HG03025 (cell line): Measurements from ENCODE around the gene ZBTB8A.
A peak's percentile ranks its signal among the peaks of the same experiment; 100 is the strongest.
"Not testable (repeated sequence)": the region's sequence is repeated elsewhere in the genome, so short reads cannot be mapped to it uniquely, and the experiment has no call there.

Source experiments
- ATAC-seq: cut with Tn5 transposase; IDR thresholded peaks from one replicate; pipeline ENCODE4 v1.9.1; 2021; ENCODE audit warnings: mild to moderate bottlenecking, moderate library complexity; ENCODE audit not compliant: unreplicated experiment, low FRiP score

The ZBTB8A gene

GRCh38 chr1:32618673-32619221, 79.5 kb downstream of the ZBTB8A start:
- ATAC-seq, result no peak

DNA sequence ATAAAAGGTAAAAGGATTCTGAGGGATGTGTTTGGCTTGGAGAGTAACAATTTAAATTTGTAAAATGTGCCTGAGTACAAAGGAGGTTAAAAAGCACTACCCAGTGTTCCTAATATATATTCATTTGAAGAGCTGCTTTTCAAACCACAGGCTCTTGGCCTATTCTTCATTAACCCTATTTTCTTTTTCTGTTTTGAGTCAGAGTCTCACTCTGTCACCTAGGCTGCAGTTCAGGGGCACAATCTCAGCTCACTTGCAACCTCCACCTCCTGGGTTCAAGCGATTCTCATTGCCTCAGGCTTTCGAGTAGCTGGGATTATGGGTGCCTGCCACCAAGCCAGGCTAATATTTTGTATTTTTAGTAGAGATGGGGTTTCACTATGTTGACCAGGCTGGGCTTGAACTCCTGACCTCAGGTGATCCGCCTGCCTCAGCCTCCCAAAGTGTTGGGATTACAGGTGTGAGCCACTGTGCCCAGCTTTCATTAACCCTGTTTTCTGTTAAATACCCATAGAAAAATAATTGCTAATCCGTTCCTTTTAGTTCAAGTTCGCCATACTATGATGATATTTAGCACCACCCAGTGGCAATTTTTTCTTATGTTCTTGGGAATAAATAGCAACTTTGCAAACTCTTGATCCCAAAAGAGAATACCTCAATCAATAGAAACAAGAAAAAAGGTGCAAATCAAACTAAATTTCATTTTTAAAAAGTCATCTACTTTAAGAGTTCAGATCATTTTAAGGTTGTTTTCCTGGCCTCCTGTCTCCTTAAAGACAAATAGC, 80.7 kb downstream of the ZBTB8A start:
- ATAC-seq, result no peak

DNA sequence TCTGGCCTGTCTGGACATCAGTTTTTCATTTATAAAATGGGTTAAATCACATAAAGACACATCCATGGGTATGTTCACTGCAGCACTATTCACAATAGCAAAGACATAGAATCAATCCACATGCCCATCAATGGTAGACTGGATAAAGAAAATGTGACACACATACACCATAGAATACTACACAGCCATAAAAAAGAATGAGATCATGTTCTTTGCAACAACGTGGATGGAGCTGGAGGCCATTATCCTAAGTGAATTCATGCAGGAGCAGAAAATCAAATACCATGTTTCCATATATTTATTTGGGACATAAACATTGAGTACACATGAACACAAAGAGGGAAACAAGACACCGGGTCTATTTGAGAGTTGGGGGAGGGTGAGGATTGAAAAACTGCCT, 83.0 kb downstream of the ZBTB8A start:
- ATAC-seq, result no peak

GRCh38 chr1:32622806-32623681, 83.8 kb downstream of the ZBTB8A start:
- ATAC-seq, result no peak

- ATAC-seq, result no peak
These were observed 84.5 kb downstream of the ZBTB8A start for GRCh38 chr1:32623775-32624174.

DNA sequence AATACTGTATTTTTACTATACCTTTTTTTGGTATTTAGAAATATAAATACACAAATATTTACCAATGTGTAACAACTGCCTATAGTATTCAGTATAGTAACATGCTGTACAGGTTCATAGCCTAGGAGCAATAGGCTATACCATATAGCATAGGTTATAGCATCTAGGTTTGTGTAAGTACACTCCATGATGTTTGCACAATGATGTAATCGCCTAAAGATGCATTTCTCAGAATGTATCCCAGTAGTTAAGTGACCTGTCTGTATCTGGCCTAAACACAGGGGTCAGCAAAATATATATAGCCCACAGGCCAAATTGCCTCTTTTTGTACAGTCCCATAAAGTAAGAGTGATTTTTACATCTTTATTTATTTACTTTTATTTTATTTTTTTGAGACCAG, 86.9 kb downstream of the ZBTB8A start:
- no peak for ATAC-seq

- ATAC-seq, result no peak
These were observed 88.5 kb downstream of the ZBTB8A start for GRCh38 chr1:32627596-32628162.

DNA sequence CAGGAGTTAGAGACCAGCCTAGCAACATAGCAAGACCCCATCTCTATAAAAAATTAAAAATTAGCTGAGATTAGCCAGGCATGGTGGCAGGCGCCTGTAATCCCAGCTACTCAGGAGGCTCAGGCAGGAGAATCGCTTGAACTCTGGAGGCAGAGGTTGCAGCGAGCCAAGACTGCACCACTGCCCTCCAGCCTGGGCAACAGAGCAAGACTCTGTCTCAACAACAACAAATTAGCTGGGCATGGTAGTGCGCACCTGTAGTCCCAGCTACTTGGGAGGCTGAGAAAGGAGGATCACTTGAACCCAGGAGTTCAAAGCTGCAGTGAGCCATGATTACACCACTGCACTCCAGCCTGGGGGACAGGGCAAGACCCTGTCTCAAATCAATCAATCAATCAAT, 90.9 kb downstream of the ZBTB8A start:
- ATAC-seq, result not testable (repeated sequence)

DNA sequence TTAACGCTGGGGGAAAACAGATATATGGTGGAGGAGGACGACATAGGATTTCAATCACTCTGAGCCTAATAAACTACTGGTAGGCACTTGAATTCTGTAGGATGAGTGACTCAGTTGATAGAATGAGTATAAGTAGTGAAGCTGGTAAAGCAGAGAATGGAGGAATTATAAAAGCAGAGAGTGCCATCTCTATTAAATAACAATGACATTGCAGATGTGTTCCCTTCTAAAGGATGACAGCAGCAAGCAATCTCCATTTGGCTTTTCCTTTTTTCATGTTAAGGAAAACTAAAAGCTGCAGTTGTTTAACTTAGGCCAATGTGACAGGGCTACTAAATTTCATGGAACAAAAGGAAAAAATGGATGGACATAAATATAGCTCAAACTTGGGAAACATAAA, 93.6 kb downstream of the ZBTB8A start:
- no peak for ATAC-seq

GRCh38 chr1:32635508-32636277, 96.5 kb downstream of the ZBTB8A start:
- ATAC-seq, result no peak

- ATAC-seq, result no peak
These were observed 97.9 kb downstream of the ZBTB8A start for GRCh38 chr1:32636914-32637645.

GRCh38 chr1:32639489-32640075, 100.4 kb downstream of the ZBTB8A start:
- ATAC-seq, result no peak

DNA sequence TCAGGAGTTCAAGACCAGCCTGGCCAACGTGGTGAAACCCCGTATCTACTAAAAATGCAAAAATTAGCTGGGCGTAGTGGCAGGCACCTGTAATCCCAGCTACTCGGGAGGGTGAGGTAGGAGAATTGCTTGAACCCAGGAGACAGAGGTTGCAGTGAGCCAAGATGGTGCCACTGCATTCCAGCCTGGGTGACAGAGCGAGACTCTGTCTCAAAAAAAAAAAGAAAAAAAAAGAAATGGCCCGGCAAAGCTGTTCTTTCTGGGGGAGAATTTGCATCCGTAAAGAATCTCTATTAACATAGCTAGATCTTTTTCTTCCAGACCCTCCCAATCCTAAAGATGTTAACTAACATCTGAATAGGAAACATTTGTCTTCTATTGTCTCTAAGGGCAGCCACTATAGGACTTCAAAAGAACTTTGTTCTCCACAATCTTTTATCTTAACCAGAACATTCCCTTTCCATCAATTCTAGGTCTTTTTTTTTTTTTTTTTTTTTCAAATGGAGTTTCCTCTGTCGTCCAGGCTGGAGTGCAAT, 103.1 kb downstream of the ZBTB8A start:
- ATAC-seq, result not testable (repeated sequence)

DNA sequence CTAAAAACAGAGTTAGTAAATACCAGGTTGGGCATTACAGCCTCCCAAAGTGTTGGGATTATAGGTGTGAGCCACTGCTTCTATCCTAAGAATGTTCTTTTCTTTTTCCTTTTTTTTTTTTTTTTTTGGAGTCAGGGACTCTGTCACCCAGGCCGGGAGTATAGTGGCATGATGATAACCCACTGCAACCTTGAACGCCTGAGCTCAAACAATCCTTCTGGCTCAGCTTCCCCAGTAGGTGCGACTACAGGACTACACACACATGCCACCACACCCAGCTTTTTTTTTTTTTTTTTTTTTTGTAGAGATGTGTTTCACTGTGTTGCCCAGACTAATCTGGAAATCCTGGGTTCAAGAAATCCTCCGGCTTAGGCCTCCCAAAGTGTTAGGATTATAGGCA, 105.2 kb downstream of the ZBTB8A start:
- no peak for ATAC-seq

DNA sequence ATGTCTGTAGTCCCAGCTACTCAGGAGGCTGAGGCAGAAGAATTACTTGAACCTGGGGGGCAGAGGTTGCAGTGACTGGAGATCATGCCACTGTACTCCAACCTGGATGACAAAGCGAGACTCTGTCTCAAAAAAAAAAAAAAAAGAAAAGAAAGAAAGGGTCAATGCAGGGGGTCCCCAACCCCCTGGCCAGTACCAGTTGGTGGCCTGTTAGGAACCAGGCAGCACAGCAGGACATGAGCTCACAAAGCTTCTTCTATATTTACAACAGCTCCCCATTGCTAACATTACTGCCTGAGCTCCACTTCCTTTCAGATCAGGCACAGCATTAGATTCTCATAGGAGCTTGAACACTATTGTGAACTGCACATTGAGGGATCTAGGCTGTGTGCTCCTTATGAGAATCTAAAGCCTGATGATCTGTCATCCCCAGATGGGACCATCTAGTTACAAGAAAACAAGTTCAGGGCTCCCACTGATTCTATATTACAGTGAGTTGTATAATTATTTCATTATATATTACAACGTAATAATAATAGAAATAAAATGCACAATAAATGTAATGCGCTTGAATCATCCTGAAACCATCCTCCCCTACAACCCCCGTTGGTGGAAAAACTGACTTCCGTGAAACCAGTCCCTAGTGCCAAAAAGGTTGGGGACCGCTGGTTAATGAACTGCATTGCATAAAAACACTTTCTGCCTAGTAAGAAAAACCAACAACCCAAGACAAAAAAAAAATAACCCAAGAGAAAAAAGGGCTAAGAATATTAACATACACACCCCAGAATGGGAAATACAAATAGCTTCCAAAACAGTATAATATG, 108.3 kb downstream of the ZBTB8A start:
- ATAC-seq, result no peak

DNA sequence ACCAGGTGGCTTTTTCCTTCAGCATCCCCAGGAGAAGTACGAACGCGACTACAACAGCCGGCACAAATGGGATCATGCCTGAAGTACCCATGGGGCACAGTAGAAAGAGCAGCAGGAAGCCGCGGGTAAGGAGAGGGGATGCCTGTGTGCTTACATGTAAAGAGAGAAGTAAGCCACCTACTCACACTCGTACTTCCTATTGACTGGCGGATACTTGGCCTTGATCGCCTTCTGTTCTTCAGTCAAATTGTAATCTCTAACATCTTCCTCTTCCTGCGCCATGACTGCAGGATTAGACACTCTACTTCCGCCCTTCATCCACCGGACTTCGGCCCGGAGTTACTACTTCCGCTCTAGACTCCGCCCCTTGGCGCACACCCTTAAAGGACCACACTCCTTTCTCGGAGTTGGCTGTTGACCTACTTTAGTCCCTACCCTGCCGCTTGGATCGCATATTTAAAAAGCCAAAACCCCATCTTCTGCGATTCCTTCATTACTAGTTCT, 111.1 kb downstream of the ZBTB8A start, which contains the start of gene ZBTB8OS:
Gene ZBTB8OS, minus strand, starts transcription at position 303 of the 504 bp plus-strand sequence. Its CDS starts 21 bp downstream, at position 282.
- ATAC-seq, result peak; percentile 62

DNA sequence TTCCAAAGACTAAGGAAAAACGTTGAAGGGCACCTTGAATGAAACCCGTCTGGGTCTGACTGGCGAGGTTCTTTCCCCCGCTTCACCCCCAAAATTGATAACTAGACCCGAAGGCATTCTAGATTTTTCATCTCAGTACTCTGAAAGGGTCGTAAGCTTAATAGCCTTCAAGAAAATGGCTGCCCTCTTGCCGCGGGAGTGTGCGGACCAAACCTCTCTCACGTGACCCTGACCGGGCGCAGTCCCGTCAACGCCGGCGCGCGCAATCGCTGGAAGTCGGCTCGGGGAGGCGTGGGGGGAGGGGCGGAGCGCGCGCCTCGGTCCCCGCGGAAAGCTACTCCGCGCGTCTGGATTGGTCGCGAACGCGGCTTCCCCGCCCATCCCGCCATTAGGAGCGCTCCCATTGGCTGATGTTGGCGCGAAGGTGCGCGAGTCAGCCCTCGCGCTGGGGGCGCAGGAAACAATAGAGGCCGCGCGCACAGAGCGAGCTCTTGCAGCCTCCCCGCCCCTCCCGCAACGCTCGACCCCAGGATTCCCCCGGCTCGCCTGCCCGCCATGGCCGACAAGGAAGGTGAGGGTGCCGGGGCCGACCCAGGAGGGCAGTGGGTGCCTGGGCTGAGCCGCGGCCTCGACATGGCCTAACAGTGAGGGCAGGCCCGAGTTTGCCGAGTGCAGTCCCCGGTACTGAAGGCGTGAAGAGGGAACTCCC, 111.7 kb downstream of the ZBTB8A start, which contains the start of gene RBBP4:
Gene RBBP4, plus strand, starts transcription at position 457 of the 709 bp plus-strand sequence. Its CDS starts 99 bp downstream, at position 556.
- peak; percentile 73 for ATAC-seq
